Type B pancreatic cell (in vitro differentiated cells): Measurements from ENCODE around the gene SMARCD3. TPM values are rescaled to one million over a fixed set of nuclear protein-coding genes. Genes with fewer than 3 reads are reported as not detected.

Experiments used
- DNase-seq: peaks from one replicate; pipeline ENCODE4 v3.0.0; 2021; ENCODE audit warnings: mixed read lengths; ENCODE audit not compliant: unreplicated experiment; ENCODE audit errors: extremely low spot score
- H3K27ac Mint-ChIP-seq: 2 replicates; pipeline ENCODE4 v1.8.0; 2021; ENCODE audit warnings: mild to moderate bottlenecking, mixed read lengths
- H3K27me3 Mint-ChIP-seq: 2 replicates; pipeline ENCODE4 v1.8.0; 2021; ENCODE audit warnings: mixed read lengths
- H3K36me3 Mint-ChIP-seq: 2 replicates; pipeline ENCODE4 v1.8.0; 2021; ENCODE audit warnings: mixed read lengths
- H3K4me1 Mint-ChIP-seq: one replicate; pipeline ENCODE4 v1.8.0; 2021; ENCODE audit warnings: mixed read lengths; ENCODE audit not compliant: unreplicated experiment
- H3K4me3 Mint-ChIP-seq: 2 replicates; pipeline ENCODE4 v1.8.0; 2021; ENCODE audit warnings: mild to moderate bottlenecking, mixed read lengths
- H3K9me3 Mint-ChIP-seq: 2 replicates; pipeline ENCODE4 v1.8.0; 2021; ENCODE audit warnings: mixed read lengths
- total RNA-seq: library from RNA; stranded (reverse); gene quantifications from 2 replicates; pipeline ENCODE4 v1.2.1, GENCODE V29; 2021; ENCODE audit warnings: low replicate concordance
- TF ChIP-seq, protein P1 (sequence below): fragments of 200-600 bp; sonication (generic); conservative IDR thresholded peaks from 2 replicates; pipeline ENCODE4 v1.5.0; 2021; ENCODE audit warnings: antibody characterized with exemption, mild to moderate bottlenecking

Gene SMARCD3
- total RNA-seq, 1 donor from 2014 or later = 58.4 TPM

DNA sequence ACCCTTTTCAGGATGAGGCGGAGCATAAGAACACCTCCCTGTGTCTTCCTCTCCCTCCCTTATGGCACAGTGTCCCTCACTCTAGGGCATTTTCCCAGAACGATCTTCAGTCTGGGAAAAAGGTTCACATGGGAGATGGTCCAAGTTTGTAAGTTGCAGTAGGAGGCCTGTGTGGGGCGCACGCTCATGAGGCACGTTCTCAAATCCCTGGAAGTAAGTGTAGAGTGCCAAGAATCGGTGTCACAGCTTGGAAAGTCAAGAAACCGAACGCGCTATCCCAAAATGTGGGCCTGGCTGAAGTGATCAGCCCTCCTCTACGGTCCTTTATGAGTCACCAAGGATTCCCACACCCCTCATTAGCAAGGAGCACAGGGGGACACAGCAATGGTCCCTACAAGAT, 23.9 kb upstream of the SMARCD3 start:
- Mint-ChIP-seq H3K4me3 (no peak overlapping the region), H3K36me3 (no peaks in the 10 kb centered on the region), H3K4me1 (peaks cover 10% of the 10 kb centered on the region), H3K9me3 (no peaks in the 10 kb centered on the region), H3K27ac (no peak overlapping the region), H3K27me3 (peaks cover 14% of the 10 kb centered on the region)
- no peak for DNase-seq
- TF ChIP-seq, protein P1, sequence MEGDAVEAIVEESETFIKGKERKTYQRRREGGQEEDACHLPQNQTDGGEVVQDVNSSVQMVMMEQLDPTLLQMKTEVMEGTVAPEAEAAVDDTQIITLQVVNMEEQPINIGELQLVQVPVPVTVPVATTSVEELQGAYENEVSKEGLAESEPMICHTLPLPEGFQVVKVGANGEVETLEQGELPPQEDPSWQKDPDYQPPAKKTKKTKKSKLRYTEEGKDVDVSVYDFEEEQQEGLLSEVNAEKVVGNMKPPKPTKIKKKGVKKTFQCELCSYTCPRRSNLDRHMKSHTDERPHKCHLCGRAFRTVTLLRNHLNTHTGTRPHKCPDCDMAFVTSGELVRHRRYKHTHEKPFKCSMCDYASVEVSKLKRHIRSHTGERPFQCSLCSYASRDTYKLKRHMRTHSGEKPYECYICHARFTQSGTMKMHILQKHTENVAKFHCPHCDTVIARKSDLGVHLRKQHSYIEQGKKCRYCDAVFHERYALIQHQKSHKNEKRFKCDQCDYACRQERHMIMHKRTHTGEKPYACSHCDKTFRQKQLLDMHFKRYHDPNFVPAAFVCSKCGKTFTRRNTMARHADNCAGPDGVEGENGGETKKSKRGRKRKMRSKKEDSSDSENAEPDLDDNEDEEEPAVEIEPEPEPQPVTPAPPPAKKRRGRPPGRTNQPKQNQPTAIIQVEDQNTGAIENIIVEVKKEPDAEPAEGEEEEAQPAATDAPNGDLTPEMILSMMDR = no peak

GRCh38 chr7:151271699-151272355, 23.3 kb upstream of the SMARCD3 start:
- H3K4me3 Mint-ChIP-seq = no peak overlapping the region
- no peak overlapping the region for H3K27ac Mint-ChIP-seq
- H3K4me1 Mint-ChIP-seq = peaks cover 10% of the 10 kb centered on the region
- no peaks in the 10 kb centered on the region for H3K36me3 Mint-ChIP-seq
- TF ChIP-seq, protein P1 = no peak
- no peak for DNase-seq
- no peaks in the 10 kb centered on the region for H3K9me3 Mint-ChIP-seq
- peaks cover 10% of the 10 kb centered on the region for H3K27me3 Mint-ChIP-seq

DNA sequence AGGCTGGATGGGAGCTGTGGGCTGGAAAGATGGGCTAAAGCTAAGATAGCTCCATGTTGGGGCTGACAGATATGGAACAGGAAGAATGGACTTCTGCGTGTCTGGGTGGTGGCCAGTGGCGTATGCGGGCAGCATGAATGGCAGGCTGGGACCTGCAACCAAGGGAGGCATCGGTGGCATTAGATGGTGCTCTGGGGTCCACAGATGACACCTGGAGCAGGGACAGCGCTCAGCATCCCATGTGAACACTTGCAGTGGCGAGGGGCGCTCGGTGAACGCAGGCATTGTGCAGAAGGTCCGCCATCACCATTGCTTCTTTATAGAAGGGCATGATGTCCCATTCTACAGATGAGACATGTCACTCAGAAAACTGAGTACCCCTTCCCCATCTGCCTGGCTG, 21.0 kb upstream of the SMARCD3 start:
- Mint-ChIP-seq H3K27me3 (peaks cover 5% of the 10 kb centered on the region), H3K4me1 (peaks cover 8% of the 10 kb centered on the region), H3K4me3 (no peak overlapping the region), H3K36me3 (no peaks in the 10 kb centered on the region), H3K9me3 (no peaks in the 10 kb centered on the region), H3K27ac (no peak overlapping the region)
- TF ChIP-seq, protein P1 = no peak
- DNase-seq = no peak

DNA sequence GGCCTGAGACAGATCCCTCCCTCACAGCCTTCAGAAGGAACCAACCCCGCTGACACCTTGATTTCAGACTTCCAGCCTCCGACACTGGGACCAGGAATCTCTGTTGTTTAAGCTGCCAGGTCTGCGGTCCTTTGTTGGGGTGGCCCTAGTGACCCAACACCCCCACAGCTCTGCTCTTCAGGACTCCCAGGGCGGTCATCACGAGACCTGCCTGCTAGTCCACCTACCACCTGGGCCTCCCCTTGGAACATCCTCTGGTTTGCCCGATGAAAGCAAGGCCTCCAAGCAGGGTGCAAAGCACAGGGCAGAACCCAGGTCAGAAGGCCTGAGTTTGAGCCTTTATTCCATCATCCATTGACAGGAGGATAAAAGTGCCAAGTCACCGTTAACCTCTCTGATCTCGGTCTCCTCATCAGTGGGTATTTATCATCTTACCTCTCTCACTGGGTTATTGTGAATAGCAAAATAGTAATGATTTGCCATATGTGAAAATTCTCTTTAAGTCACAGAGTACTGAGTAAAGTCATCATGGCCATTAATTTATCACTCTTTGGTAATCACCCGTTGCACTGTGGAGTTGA, 16.9 kb upstream of the SMARCD3 start:
- Mint-ChIP-seq H3K4me3 (no peak overlapping the region), H3K9me3 (no peaks in the 10 kb centered on the region), H3K27ac (no peak overlapping the region), H3K36me3 (no peaks in the 10 kb centered on the region), H3K4me1 (no peaks in the 10 kb centered on the region), H3K27me3 (peaks cover 17% of the 10 kb centered on the region)
- DNase-seq = no peak
- TF ChIP-seq, protein P1 = no peak

- DNase-seq = no peak
- H3K4me1 Mint-ChIP-seq = no peaks in the 10 kb centered on the region
- H3K27ac Mint-ChIP-seq = no peak overlapping the region
- no peaks in the 10 kb centered on the region for H3K36me3 Mint-ChIP-seq
- peaks cover 23% of the 10 kb centered on the region for H3K27me3 Mint-ChIP-seq
- TF ChIP-seq, protein P1 = no peak
- H3K4me3 Mint-ChIP-seq = no peak overlapping the region
- H3K9me3 Mint-ChIP-seq = no peaks in the 10 kb centered on the region
Observed at GRCh38 chr7:151264615-151265014, 16.1 kb upstream of the SMARCD3 start.
